Neural crest cell (in vitro differentiated cells): ENCODE results near the gene USP14. TPM values are rescaled to one million over a fixed set of nuclear protein-coding genes. Genes with fewer than 3 reads are reported as not detected.

ENCODE experiments used
- DNase-seq: peaks from one replicate; pipeline ENCODE4 v3.0.0; 2021; ENCODE audit warnings: low read depth, mixed read lengths, low spot score
- H3K27ac Mint-ChIP-seq: one replicate; pipeline ENCODE4 v1.8.0; 2021; ENCODE audit warnings: mild to moderate bottlenecking, mixed read lengths; ENCODE audit not compliant: unreplicated experiment
- H3K27me3 Mint-ChIP-seq: 2 replicates; pipeline ENCODE4 v1.8.0; 2021; ENCODE audit warnings: low read depth, mild to moderate bottlenecking, mixed read lengths
- H3K36me3 Mint-ChIP-seq: 2 replicates; pipeline ENCODE4 v1.8.0; 2021; ENCODE audit warnings: low read depth, mild to moderate bottlenecking, mixed read lengths
- H3K4me1 Mint-ChIP-seq: 2 replicates; pipeline ENCODE4 v1.8.0; 2021; ENCODE audit warnings: mixed read lengths
- H3K4me3 Mint-ChIP-seq: one replicate; pipeline ENCODE4 v1.8.0; 2021; ENCODE audit warnings: mild to moderate bottlenecking, mixed read lengths
- H3K9me3 Mint-ChIP-seq: 2 replicates; pipeline ENCODE4 v1.8.0; 2021; ENCODE audit warnings: mixed read lengths
- CTCF ChIP-seq: fragments of 200-600 bp; sonication (generic); conservative IDR thresholded peaks from 2 replicates; pipeline ENCODE4 v1.5.0; 2021; ENCODE audit warnings: antibody characterized with exemption, mild to moderate bottlenecking
- total RNA-seq: library from RNA; stranded (reverse); gene quantifications from 2 replicates; pipeline ENCODE4 v1.2.1, GENCODE V29; 2021

The USP14 gene
- total RNA-seq, 1 donor from 2014 or later, result 75.0 TPM

DNA sequence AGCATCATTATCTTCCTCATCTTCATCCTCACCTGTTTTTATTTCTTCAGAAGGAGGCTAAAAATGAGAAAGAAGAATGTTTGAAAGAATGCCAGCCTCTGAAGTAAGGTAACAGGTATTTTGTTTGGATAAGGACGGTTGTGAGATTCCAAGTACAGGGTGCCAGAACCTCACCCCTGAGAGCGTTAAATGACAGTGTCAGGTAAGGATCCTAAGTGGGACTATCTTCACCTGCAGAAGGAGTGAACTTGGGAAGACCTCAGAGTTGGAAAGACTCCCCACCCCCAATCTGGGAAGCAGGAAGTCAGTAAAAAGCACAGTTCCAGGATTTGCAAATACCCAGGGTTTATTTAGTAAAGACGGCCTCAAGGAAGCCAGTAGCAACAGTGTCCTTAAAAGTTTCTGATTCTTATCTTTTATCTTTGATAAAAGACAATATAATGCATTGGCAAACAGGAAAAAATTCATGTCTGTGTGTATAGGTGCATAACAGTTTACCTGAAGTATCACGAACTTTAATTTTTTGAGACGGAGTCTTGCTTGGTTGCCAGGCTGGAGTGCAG, 57.2 kb downstream of the USP14 start:
- no peak overlapping the region for H3K27ac Mint-ChIP-seq
- no peak overlapping the region for H3K4me3 Mint-ChIP-seq
- DNase-seq, result no peak
- no peak for TF ChIP-seq CTCF
- H3K27me3 Mint-ChIP-seq, result no peaks in the 10 kb centered on the region
- H3K36me3 Mint-ChIP-seq, result peaks cover 36% of the 10 kb centered on the region
- no peaks in the 10 kb centered on the region for H3K9me3 Mint-ChIP-seq
- H3K4me1 Mint-ChIP-seq, result no peaks in the 10 kb centered on the region

DNA sequence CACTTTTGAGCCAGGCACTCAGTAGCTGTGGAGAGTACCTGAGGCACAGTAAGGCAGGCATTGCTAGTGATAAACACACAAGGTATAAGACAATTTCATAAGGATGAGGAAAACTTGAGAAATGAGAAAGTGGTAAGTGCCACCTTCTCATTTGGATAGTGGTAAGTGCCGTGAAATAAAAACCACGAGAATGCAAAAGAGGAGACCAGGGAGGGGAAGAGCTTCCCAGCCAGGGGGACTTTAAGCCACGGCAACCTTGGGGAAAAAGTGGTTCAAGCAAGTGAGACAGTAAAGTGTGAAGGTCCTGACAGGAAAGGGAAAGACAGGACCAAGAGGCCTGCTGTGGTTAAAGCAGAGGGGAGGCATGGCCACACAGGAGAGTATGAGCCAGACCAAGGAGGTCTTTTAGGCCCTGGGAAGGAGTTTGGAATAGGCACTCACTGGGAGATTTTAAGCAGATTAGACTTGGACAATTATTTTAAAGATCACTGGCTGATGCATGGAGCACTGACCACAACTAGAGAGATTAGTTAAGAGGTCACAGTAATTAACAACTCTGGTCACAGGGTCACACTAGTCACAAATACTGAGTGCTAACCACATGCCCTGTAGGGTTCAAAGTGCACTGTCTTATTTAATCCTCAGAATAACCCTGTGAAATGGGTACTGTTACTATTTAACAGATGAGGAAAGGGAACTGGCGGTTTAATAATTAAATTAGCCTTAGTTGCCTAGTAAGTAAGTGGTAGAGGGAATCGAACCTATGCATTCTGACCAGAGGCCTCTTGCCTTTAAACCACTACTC, 59.4 kb downstream of the USP14 start:
- Mint-ChIP-seq H3K27me3 (no peaks in the 10 kb centered on the region), H3K36me3 (peaks cover 36% of the 10 kb centered on the region), H3K9me3 (no peaks in the 10 kb centered on the region), H3K27ac (no peak overlapping the region), H3K4me1 (no peaks in the 10 kb centered on the region), H3K4me3 (no peak overlapping the region)
- no peak for DNase-seq
- no peak for TF ChIP-seq CTCF

DNA sequence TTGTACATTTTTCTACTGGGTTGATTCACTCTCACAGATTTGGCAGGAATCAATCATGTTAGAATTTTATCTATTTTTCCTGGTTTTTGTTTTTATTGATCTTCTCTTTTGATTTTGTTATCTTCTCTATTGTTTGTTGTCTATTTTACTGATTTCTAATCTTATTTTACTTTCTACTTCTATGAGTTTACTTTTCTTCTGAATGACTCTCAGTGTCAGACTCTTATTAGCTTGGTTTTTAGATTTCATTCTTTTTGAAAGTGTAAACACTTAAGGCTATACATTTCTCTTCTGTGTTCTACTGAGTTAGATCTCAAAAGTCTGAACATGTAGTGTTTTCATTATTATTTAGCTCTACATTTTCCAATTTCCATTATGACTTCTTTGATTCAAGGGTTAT, 62.4 kb downstream of the USP14 start:
- Mint-ChIP-seq H3K4me1 (no peaks in the 10 kb centered on the region), H3K27me3 (no peaks in the 10 kb centered on the region), H3K27ac (no peak overlapping the region), H3K36me3 (peaks cover 39% of the 10 kb centered on the region), H3K4me3 (no peak overlapping the region), H3K9me3 (no peaks in the 10 kb centered on the region)
- no peak for TF ChIP-seq CTCF
- DNase-seq, result no peak

GRCh38 chr18:225745-226144, 67.4 kb downstream of the USP14 start:
- Mint-ChIP-seq H3K27me3 (no peaks in the 10 kb centered on the region), H3K36me3 (peaks cover 34% of the 10 kb centered on the region), H3K27ac (no peak overlapping the region), H3K4me3 (no peak overlapping the region), H3K9me3 (peaks cover 4% of the 10 kb centered on the region), H3K4me1 (no peaks in the 10 kb centered on the region)
- DNase-seq, result no peak
- TF ChIP-seq CTCF, result no peak

GRCh38 chr18:227374-227773, 69.0 kb downstream of the USP14 start:
- peaks cover 4% of the 10 kb centered on the region for H3K9me3 Mint-ChIP-seq
- H3K4me3 Mint-ChIP-seq, result no peak overlapping the region
- H3K36me3 Mint-ChIP-seq, result peaks cover 30% of the 10 kb centered on the region
- no peaks in the 10 kb centered on the region for H3K4me1 Mint-ChIP-seq
- H3K27me3 Mint-ChIP-seq, result no peaks in the 10 kb centered on the region
- DNase-seq, result no peak
- H3K27ac Mint-ChIP-seq, result no peak overlapping the region
- TF ChIP-seq CTCF, result no peak
